PC-9 (cell line): ENCODE results near the gene RAPSN. TPM values are rescaled to one million over a fixed set of nuclear protein-coding genes. Genes with fewer than 3 reads are reported as not detected.

ENCODE experiments used
- BruUV-seq: library from RNA; stranded (reverse); fragments of 400-500 nt; replicated peaks from 2 replicates; lab custom pipeline; 2021; lab: Mats Ljungman, UMichigan
- CTCF ChIA-PET: fragments of 300-600 bp; sonication (Branson Sonifier 250); formaldehyde crosslinking; loops from one replicate; lab custom pipeline; 2022; ENCODE audit warnings: antibody characterized with exemption; lab: Charles Lee
- POLR2A ChIA-PET: fragments of 300-600 bp; sonication (Branson Sonifier 250); formaldehyde crosslinking; loops from one replicate; lab custom pipeline; 2022; ENCODE audit warnings: antibody characterized with exemption; ENCODE audit not compliant: unreplicated experiment; lab: Charles Lee
- DNase-seq, 2 experiments: peaks; one replicate each; pipeline versions ENCODE4 v3.0.0 to v3.0.0-alpha.2; 2015 to 2022; ENCODE audit warnings: mixed read lengths in 1 of 2
- H2AFZ ChIP-seq: fragments of 200-600 bp; sonication (generic); 2 replicates; pipeline ENCODE4 v1.8.1; 2017; ENCODE audit warnings: antibody characterized with exemption
- H3F3A ChIP-seq: fragments of 200-600 bp; sonication (generic); 2 replicates; pipeline ENCODE4 v1.8.1; 2017; ENCODE audit warnings: antibody characterized with exemption, mild to moderate bottlenecking, low read depth; ENCODE audit not compliant: insufficient read depth
- H3K27ac ChIP-seq: fragments of 200-600 bp; sonication (generic); 2 replicates; pipeline ENCODE4 v1.6.1; 2016; ENCODE audit warnings: mixed run types
- H3K27me3 ChIP-seq: fragments of 200-600 bp; sonication (generic); 2 replicates; pipeline ENCODE4 v1.6.1; 2016; ENCODE audit warnings: low read depth, mixed run types; ENCODE audit not compliant: insufficient read depth
- H3K36me3 ChIP-seq: fragments of 200-600 bp; sonication (generic); 2 replicates; pipeline ENCODE4 v1.6.1; 2016; ENCODE audit warnings: low read depth, mixed run types
- H3K4me1 ChIP-seq: fragments of 200-600 bp; sonication (generic); replicated peaks from 2 replicates; pipeline ENCODE4 v1.6.1; 2016; ENCODE audit warnings: mixed run types; ENCODE audit not compliant: insufficient read depth
- H3K4me2 ChIP-seq: fragments of 200-600 bp; sonication (generic); 2 replicates; pipeline ENCODE4 v1.6.1; 2017; ENCODE audit warnings: mixed run types
- H3K4me3 ChIP-seq: fragments of 200-600 bp; sonication (generic); 2 replicates; pipeline ENCODE4 v1.6.1; 2016; ENCODE audit warnings: mixed run types
- H3K79me2 ChIP-seq: fragments of 200-600 bp; sonication (generic); 2 replicates; pipeline ENCODE4 v1.6.1; 2017; ENCODE audit warnings: low read depth, mixed run types
- H3K9me2 ChIP-seq: fragments of 200-600 bp; sonication (generic); 2 replicates; pipeline ENCODE4 v1.8.1; 2017; ENCODE audit warnings: mild to moderate bottlenecking; ENCODE audit not compliant: insufficient read depth
- H3K9me3 ChIP-seq: fragments of 200-600 bp; sonication (generic); 2 replicates; pipeline ENCODE4 v1.8.1; 2016; ENCODE audit warnings: low read depth; ENCODE audit not compliant: insufficient read depth
- H4K20me1 ChIP-seq: fragments of 200-600 bp; sonication (generic); 2 replicates; pipeline ENCODE4 v1.8.1; 2017; ENCODE audit not compliant: insufficient read depth
- CTCF ChIP-seq: fragments of 200-600 bp; sonication (generic); conservative IDR thresholded peaks from 2 replicates; pipeline ENCODE4 v1.6.1; 2017; ENCODE audit warnings: mixed run types, antibody characterized with exemption, mild to moderate bottlenecking, moderate library complexity
- EZH2 ChIP-seq: fragments of 200-600 bp; sonication (generic); IDR thresholded peaks from 2 replicates; pipeline ENCODE4 v1.8.0; 2017; ENCODE audit warnings: antibody characterized with exemption, low read depth
- intact Hi-C: fragments of 100-400 bp; cut with micrococcal nuclease; formaldehyde crosslinking; loops from one replicate; pipeline ENCODE4 v1.10.0; 2022; ENCODE audit not compliant: unreplicated experiment
- total RNA-seq: library from RNA; stranded (reverse); gene quantifications from 2 replicates; pipeline ENCODE4 v1.2.3, GENCODE V29; 2021

The RAPSN gene
- total RNA-seq, 1 experiment from 2014 or later: 7.3 TPM

GRCh38 chr11:47437218-47437745, 11.7 kb downstream of the RAPSN start:
- TF ChIP-seq CTCF: no peak
- no peak for TF ChIP-seq EZH2

GRCh38 chr11:47436726-47437125, 12.2 kb downstream of the RAPSN start:
- no peak overlapping the region for H3K4me2 ChIP-seq
- H3K27ac ChIP-seq: no peak overlapping the region
- no peak for DNase-seq
- no peaks in the 10 kb centered on the region for H3K9me3 ChIP-seq
- BruUV-seq: no TSS peak
- intact Hi-C loops: no loop called here
- peaks cover 6% of the 10 kb centered on the region for H3F3A ChIP-seq
- ChIA-PET CTCF (no interaction called here), POLR2A (no interaction called here)
- H3K36me3 ChIP-seq: no peaks in the 10 kb centered on the region
- no peaks in the 10 kb centered on the region for H4K20me1 ChIP-seq
- H3K4me3 ChIP-seq: no peak overlapping the region
- no peaks in the 10 kb centered on the region for H3K9me2 ChIP-seq
- H3K27me3 ChIP-seq: no peaks in the 10 kb centered on the region
- no peaks in the 10 kb centered on the region for H3K4me1 ChIP-seq
- H2AFZ ChIP-seq: no peak overlapping the region
- no peak for TF ChIP-seq CTCF
- no peak for TF ChIP-seq EZH2
- no peaks in the 10 kb centered on the region for H3K79me2 ChIP-seq

More at GRCh38 chr11:47437218-47437745, 11.7 kb downstream of the RAPSN start:
- Histone ChIP-seq H3K27me3 (no peaks in the 10 kb centered on the region), H3K9me2 (no peaks in the 10 kb centered on the region), H3K9me3 (no peaks in the 10 kb centered on the region), H3K4me1 (no peaks in the 10 kb centered on the region), H3K4me3 (no peak overlapping the region), H2AFZ (no peak overlapping the region), H3K4me2 (no peak overlapping the region), H4K20me1 (no peaks in the 10 kb centered on the region), H3F3A (peaks cover 6% of the 10 kb centered on the region), H3K27ac (no peak overlapping the region), H3K79me2 (no peaks in the 10 kb centered on the region), H3K36me3 (no peaks in the 10 kb centered on the region)
- POLR2A ChIA-PET: no interaction called here
- intact Hi-C loops: no loop called here
- CTCF ChIA-PET: no interaction called here
- DNase-seq: no peak
- BruUV-seq: no TSS peak

- ChIA-PET CTCF (interaction anchor here (0.6 kb wide), 1 partner anchor 24 kb away, joined by 5 read pairs; no protein-coding TSS in a partner anchor), POLR2A (no interaction called here)
- intact Hi-C loops: no loop called here
These were observed 13.2 kb downstream of the RAPSN start for GRCh38 chr11:47435687-47436086.

More at GRCh38 chr11:47435687-47436086, 13.2 kb downstream of the RAPSN start:
- H3K79me2 ChIP-seq: no peaks in the 10 kb centered on the region
- no peaks in the 10 kb centered on the region for H3K9me2 ChIP-seq
- H3F3A ChIP-seq: peaks cover 6% of the 10 kb centered on the region
- no peak overlapping the region for H2AFZ ChIP-seq
- no peak for DNase-seq
- no peaks in the 10 kb centered on the region for H3K9me3 ChIP-seq
- H4K20me1 ChIP-seq: no peaks in the 10 kb centered on the region
- TF ChIP-seq EZH2: no peak
- TF ChIP-seq CTCF: no peak
- no peaks in the 10 kb centered on the region for H3K36me3 ChIP-seq
- H3K4me1 ChIP-seq: no peaks in the 10 kb centered on the region
- no peak overlapping the region for H3K4me2 ChIP-seq
- H3K4me3 ChIP-seq: no peak overlapping the region
- H3K27ac ChIP-seq: no peak overlapping the region
- no peaks in the 10 kb centered on the region for H3K27me3 ChIP-seq
- BruUV-seq: no TSS peak
